SK-N-SH treated with all-trans-retinoic acid at 6 μM for 48 hours (cell line): ENCODE data around the gene STARD13.
A peak's percentile ranks its signal among the peaks of the same experiment; 100 is the strongest.

Experiments
- ATAC-seq: fragments of 200-7000 bp; cut with Tn5 transposase; 3 replicates; pipeline ENCODE4 v1.9.1; 2020; ENCODE audit warnings: mild to moderate bottlenecking, moderate library complexity
- BACH2 ChIP-seq: fragments of 250-450 bp; sonication (Bioruptor Pico); IDR thresholded peaks from 2 replicates; pipeline ENCODE4 v1.9.0; 2021; ENCODE audit warnings: mild to moderate bottlenecking, borderline replicate concordance
- CSDC2 ChIP-seq: fragments of 250-450 bp; sonication (Bioruptor Pico); IDR thresholded peaks from 2 replicates; pipeline ENCODE4 v1.5.0; 2020; ENCODE audit warnings: mild to moderate bottlenecking, moderate library complexity
- ESRRG ChIP-seq: fragments of 250-450 bp; sonication (Bioruptor Pico); IDR thresholded peaks from 2 replicates; pipeline ENCODE4 v1.6.1; 2021; ENCODE audit warnings: mild to moderate bottlenecking
- GLIS3 ChIP-seq: fragments of 250-450 bp; sonication (Bioruptor Pico); IDR thresholded peaks from 2 replicates; pipeline ENCODE4 v1.5.0; 2020; ENCODE audit warnings: mild to moderate bottlenecking, moderate library complexity
- ISL1 ChIP-seq: fragments of 250-450 bp; sonication (Bioruptor Pico); IDR thresholded peaks from 2 replicates; pipeline ENCODE4 v2.1.2; 2022; ENCODE audit warnings: mild to moderate bottlenecking, moderate library complexity
- OSR1 ChIP-seq: fragments of 250-450 bp; sonication (Bioruptor Pico); IDR thresholded peaks from 2 replicates; pipeline ENCODE4 v1.8.0; 2022; ENCODE audit warnings: moderate library complexity, mild to moderate bottlenecking, inconsistent platforms
- RARB ChIP-seq: fragments of 250-450 bp; sonication (Bioruptor Pico); IDR thresholded peaks from 2 replicates; pipeline ENCODE4 v1.8.0; 2021; ENCODE audit warnings: mild to moderate bottlenecking, moderate library complexity
- SNAI2 ChIP-seq: fragments of 250-450 bp; sonication (Bioruptor Pico); IDR thresholded peaks from 2 replicates; pipeline ENCODE4 v1.5.0; 2020; ENCODE audit warnings: mild to moderate bottlenecking, moderate library complexity
- TCF4 ChIP-seq: fragments of 250-450 bp; sonication (Bioruptor Pico); IDR thresholded peaks from 2 replicates; pipeline ENCODE4 v1.8.0; 2021; ENCODE audit warnings: mild to moderate bottlenecking, moderate library complexity, borderline replicate concordance
- TOX ChIP-seq: fragments of 250-450 bp; sonication (Bioruptor Pico); IDR thresholded peaks from 2 replicates; pipeline ENCODE4 v1.8.0; 2021; ENCODE audit warnings: mild to moderate bottlenecking, moderate library complexity, borderline replicate concordance
- ZC3H10 ChIP-seq: fragments of 250-450 bp; sonication (Bioruptor Pico); IDR thresholded peaks from 2 replicates; pipeline ENCODE4 v1.5.1; 2021; ENCODE audit warnings: mild to moderate bottlenecking, moderate library complexity
- ZFP3 ChIP-seq: fragments of 250-450 bp; sonication (Bioruptor Pico); IDR thresholded peaks from 2 replicates; pipeline ENCODE4 v1.5.0; 2020; ENCODE audit warnings: mild to moderate bottlenecking, moderate library complexity
- ZNF565 ChIP-seq: fragments of 450-650 bp; formaldehyde crosslinking; conservative IDR thresholded peaks from 2 replicates; pipeline ENCODE4 v1.5.0; 2020; ENCODE audit warnings: low read depth, mild to moderate bottlenecking, moderate library complexity
- ZNF70 ChIP-seq: fragments of 450-650 bp; formaldehyde crosslinking; IDR thresholded peaks from 2 replicates; pipeline ENCODE4 v1.5.0; 2020; ENCODE audit warnings: mild to moderate bottlenecking, moderate library complexity
- ZNF8 ChIP-seq: fragments of 450-650 bp; formaldehyde crosslinking; IDR thresholded peaks from 2 replicates; pipeline ENCODE4 v1.5.0; 2020; ENCODE audit warnings: mild to moderate bottlenecking, moderate library complexity
- TF ChIP-seq, protein P1 (sequence below): fragments of 250-450 bp; sonication (Bioruptor Pico); IDR thresholded peaks from 2 replicates; pipeline ENCODE4 v1.5.1; 2021; ENCODE audit warnings: mild to moderate bottlenecking, moderate library complexity
- TF ChIP-seq, protein P2 (sequence below): fragments of 250-450 bp; sonication (Bioruptor Pico); IDR thresholded peaks from 2 replicates; pipeline ENCODE4 v1.5.1; 2020; ENCODE audit warnings: low read depth, mild to moderate bottlenecking, moderate library complexity
- TF ChIP-seq, protein P3 (sequence below): fragments of 250-450 bp; sonication (Bioruptor Pico); IDR thresholded peaks from 2 replicates; pipeline ENCODE4 v1.5.0; 2020; ENCODE audit warnings: mild to moderate bottlenecking, moderate library complexity

STARD13 gene

DNA sequence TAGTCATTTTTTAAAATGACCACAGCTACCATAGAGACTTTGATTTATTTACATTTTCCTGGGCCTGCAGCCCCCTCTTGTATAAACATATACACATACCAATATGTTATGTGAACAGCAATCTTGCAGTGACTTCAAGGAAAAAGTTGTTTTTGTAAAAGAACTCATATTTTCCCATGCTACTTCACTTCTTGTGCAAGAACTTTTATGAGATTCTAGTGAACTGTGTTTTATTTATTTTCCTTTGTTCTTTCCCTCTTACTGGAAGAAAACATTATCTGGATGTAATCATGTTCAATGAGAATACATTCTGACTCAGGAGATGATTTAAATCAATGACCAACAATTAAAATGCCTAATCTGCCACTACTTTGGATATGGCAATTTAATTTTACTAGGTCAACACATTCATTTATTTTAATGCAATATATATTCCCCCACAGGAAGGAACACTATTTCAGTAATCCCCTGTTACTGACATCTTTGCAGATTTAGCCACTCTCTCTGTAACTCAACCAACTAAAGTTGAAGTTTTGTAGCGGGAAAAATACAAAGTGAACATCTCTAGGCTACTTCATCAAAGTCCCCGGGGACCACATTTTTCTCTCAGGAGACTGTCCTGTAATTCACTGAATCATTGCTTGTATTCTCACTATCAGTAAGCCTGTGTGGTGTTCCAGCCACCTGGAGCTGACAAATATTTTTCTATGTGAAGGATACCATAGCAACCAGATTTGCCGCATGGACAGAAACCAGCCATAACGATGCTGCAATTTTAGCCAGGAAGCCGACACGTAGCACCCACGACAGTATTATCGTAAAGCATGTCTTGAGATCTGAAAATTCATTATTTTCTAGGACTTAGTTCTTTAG, 90.5 kb downstream of the STARD13 start (continued):
- TF ChIP-seq, protein P1, sequence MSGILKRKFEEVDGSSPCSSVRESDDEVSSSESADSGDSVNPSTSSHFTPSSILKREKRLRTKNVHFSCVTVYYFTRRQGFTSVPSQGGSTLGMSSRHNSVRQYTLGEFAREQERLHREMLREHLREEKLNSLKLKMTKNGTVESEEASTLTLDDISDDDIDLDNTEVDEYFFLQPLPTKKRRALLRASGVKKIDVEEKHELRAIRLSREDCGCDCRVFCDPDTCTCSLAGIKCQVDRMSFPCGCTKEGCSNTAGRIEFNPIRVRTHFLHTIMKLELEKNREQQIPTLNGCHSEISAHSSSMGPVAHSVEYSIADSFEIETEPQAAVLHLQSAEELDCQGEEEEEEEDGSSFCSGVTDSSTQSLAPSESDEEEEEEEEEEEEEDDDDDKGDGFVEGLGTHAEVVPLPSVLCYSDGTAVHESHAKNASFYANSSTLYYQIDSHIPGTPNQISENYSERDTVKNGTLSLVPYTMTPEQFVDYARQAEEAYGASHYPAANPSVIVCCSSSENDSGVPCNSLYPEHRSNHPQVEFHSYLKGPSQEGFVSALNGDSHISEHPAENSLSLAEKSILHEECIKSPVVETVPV (CRISPR knock-in tag): no peak
- no peak for TF ChIP-seq ESRRG (CRISPR knock-in tag)
- TF ChIP-seq, all 23 proteins: peak for 3

DNA sequence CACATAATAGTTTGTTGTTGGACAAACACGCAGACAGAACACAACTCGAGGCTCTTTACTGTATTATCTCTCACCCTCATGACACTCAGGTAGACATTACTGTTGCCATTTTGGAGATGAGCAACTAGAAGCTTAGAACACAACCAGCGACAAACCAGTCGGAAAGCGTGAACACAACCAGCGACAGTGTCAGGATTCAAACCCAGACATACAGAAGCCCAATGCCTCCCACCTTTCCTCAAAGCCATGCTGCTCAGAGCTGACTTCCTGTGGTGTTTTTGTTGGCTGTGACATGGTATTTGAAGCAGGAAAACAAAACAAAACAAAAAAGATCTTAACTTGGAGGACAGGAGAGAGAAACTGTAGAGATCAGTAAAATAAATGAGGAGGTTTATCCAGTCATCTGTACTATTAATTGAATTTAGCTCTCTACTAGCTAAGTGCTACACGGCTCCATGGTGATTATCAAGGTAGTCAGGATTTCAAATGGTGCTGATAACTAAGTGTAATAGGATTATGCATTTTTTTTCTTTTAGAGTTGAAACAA, 92.1 kb downstream of the STARD13 start:
- peak; percentile 38 for ATAC-seq
- TF ChIP-seq ZNF70: peak; percentile 95
- peak; percentile 75; the same call in 1 of the 2 replicates for TF ChIP-seq CSDC2 (CRISPR knock-in tag)
- no peak for TF ChIP-seq GLIS3 (CRISPR knock-in tag)
- no peak for TF ChIP-seq ESRRG (CRISPR knock-in tag)
- TF ChIP-seq ISL1 (CRISPR knock-in tag): peak; percentile 91
- TF ChIP-seq TOX: no peak
- peak; percentile 80; the same call in 1 of the 2 replicates for TF ChIP-seq SNAI2 (CRISPR knock-in tag)
- TF ChIP-seq, protein P2, sequence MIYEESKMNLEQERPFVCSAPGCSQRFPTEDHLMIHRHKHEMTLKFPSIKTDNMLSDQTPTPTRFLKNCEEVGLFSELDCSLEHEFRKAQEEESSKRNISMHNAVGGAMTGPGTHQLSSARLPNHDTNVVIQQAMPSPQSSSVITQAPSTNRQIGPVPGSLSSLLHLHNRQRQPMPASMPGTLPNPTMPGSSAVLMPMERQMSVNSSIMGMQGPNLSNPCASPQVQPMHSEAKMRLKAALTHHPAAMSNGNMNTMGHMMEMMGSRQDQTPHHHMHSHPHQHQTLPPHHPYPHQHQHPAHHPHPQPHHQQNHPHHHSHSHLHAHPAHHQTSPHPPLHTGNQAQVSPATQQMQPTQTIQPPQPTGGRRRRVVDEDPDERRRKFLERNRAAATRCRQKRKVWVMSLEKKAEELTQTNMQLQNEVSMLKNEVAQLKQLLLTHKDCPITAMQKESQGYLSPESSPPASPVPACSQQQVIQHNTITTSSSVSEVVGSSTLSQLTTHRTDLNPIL (CRISPR knock-in tag): peak; percentile 23; the same call in 1 of the 2 replicates
- TF ChIP-seq, protein P3, sequence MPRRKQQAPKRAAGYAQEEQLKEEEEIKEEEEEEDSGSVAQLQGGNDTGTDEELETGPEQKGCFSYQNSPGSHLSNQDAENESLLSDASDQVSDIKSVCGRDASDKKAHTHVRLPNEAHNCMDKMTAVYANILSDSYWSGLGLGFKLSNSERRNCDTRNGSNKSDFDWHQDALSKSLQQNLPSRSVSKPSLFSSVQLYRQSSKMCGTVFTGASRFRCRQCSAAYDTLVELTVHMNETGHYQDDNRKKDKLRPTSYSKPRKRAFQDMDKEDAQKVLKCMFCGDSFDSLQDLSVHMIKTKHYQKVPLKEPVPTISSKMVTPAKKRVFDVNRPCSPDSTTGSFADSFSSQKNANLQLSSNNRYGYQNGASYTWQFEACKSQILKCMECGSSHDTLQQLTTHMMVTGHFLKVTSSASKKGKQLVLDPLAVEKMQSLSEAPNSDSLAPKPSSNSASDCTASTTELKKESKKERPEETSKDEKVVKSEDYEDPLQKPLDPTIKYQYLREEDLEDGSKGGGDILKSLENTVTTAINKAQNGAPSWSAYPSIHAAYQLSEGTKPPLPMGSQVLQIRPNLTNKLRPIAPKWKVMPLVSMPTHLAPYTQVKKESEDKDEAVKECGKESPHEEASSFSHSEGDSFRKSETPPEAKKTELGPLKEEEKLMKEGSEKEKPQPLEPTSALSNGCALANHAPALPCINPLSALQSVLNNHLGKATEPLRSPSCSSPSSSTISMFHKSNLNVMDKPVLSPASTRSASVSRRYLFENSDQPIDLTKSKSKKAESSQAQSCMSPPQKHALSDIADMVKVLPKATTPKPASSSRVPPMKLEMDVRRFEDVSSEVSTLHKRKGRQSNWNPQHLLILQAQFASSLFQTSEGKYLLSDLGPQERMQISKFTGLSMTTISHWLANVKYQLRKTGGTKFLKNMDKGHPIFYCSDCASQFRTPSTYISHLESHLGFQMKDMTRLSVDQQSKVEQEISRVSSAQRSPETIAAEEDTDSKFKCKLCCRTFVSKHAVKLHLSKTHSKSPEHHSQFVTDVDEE (CRISPR knock-in tag): peak; percentile 23; the same call in 1 of the 2 replicates
- peak; percentile 76; the same call in 1 of the 2 replicates for TF ChIP-seq ZFP3 (CRISPR knock-in tag)
- peak; percentile 40; the same call in 1 of the 2 replicates for TF ChIP-seq TCF4 (CRISPR knock-in tag)

DNA sequence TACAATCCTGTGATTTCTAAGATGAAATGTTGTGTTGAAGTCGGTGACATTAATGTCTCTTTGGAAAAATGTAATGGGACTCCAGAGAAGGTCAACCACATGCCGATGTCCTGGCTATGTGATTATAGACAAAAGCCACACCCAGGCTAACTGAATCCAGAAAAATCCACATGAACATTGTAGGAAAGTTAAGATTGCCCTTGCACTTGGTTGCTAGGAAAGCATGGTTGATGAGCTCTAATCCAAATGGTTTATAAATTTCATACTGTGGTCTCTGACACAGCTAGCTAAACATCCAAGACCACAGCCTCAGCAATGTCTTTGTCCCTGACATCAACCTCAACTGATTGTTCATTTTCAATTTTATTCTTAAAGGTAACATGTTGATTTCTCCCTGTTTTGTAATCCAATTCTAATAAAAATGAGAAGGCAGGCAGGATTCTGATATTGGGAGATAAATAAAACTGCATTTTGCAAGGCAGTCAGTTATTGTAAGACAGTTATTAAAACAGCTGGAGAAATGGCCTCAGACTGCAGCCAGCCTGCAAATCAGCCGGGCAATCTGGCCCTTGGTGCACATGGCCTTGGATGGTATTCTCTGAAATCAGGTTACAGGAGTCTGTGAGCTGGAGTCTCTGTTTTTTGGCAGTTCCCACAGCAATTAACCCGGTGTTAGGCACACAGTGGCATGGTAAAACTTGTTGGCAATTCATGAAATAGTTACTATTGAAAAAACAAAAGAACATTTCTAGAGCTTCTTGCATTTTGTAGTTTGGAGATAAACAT, 93.9 kb downstream of the STARD13 start:
- peak; percentile 31; the same call in 1 of the 3 replicates for ATAC-seq
- TF ChIP-seq, protein P2 (CRISPR knock-in tag): peak; percentile 14; the same call in 1 of the 2 replicates
- TF ChIP-seq, protein P3 (CRISPR knock-in tag): peak; percentile 63; the same call in 1 of the 2 replicates
- TF ChIP-seq GLIS3 (CRISPR knock-in tag): no peak
- peak; percentile 86 for TF ChIP-seq TCF4 (CRISPR knock-in tag)
- TF ChIP-seq ISL1 (CRISPR knock-in tag): peak; percentile 27; the same call in 1 of the 2 replicates
- no peak for TF ChIP-seq ZNF70
- TF ChIP-seq OSR1 (CRISPR knock-in tag): no peak
- no peak for TF ChIP-seq RARB (CRISPR knock-in tag)
- no peak for TF ChIP-seq SNAI2 (CRISPR knock-in tag)
- TF ChIP-seq ZFP3 (CRISPR knock-in tag): no peak
- no peak for TF ChIP-seq BACH2
- no peak for TF ChIP-seq TOX
- TF ChIP-seq ZNF565 (CRISPR knock-in tag): no peak
- TF ChIP-seq CSDC2 (CRISPR knock-in tag): no peak
- no peak for TF ChIP-seq ZC3H10
- no peak for TF ChIP-seq ZNF8 (CRISPR knock-in tag)
